K562 (cell line): ENCODE results near the gene TXLNG. TPM values are rescaled to one million over a fixed set of nuclear protein-coding genes. Genes with fewer than 3 reads are reported as not detected.

Experiments used
- ARID2 ChIP-seq: fragments of 450-650 bp; IDR thresholded peaks from 2 replicates; pipeline ENCODE4 v1.6.1; 2017; ENCODE audit warnings: antibody characterized with exemption, mild to moderate bottlenecking
- BDP1 ChIP-seq: IDR thresholded peaks from 3 replicates; pipeline ENCODE4 v1.6.1; 2011; ENCODE audit not compliant: insufficient read length, insufficient read depth
- ELF2 ChIP-seq: fragments of 250-450 bp; sonication (Bioruptor Pico); IDR thresholded peaks from 2 replicates; pipeline ENCODE4 v1.5.0; 2021; ENCODE audit warnings: mild to moderate bottlenecking
- FOXJ3 ChIP-seq: sonication (generic); formaldehyde crosslinking; IDR thresholded peaks from 2 replicates; pipeline ENCODE4 v1.4.0; 2020; ENCODE audit warnings: mild to moderate bottlenecking, missing genetic modification reagents
- GABPB1 ChIP-seq: sonication (generic); formaldehyde crosslinking; IDR thresholded peaks from 2 replicates; pipeline ENCODE4 v1.8.0; 2022; ENCODE audit warnings: mild to moderate bottlenecking, missing genetic modification reagents
- SMARCE1 ChIP-seq: fragments of 450-650 bp; IDR thresholded peaks from 2 replicates; pipeline ENCODE4 v1.7.1; 2016; ENCODE audit warnings: mild to moderate bottlenecking
- STAT5B ChIP-seq: fragments of 250-450 bp; sonication (Bioruptor Pico); IDR thresholded peaks from 2 replicates; pipeline ENCODE4 v1.8.0; 2021; ENCODE audit warnings: mild to moderate bottlenecking, inconsistent platforms
- ZNF239 ChIP-seq: fragments of 250-450 bp; sonication (Bioruptor Pico); IDR thresholded peaks from 2 replicates; pipeline ENCODE4 v1.4.0; 2020; ENCODE audit warnings: mild to moderate bottlenecking
- ZNF408 ChIP-seq: fragments of 250-450 bp; sonication (Bioruptor Pico); IDR thresholded peaks from 2 replicates; pipeline ENCODE4 v1.4.0; 2020; ENCODE audit warnings: low read depth, mild to moderate bottlenecking, moderate library complexity
- ZNF584 ChIP-seq: fragments of 200-800 bp; sonication (Bioruptor generic); IDR thresholded peaks from 2 replicates; pipeline ENCODE4 v1.6.1; 2016; ENCODE audit warnings: low read depth, mild to moderate bottlenecking, missing genetic modification characterization, missing compliant biosample characterization
- ZNF79 ChIP-seq: fragments of 250-450 bp; sonication (Bioruptor Pico); IDR thresholded peaks from 2 replicates; pipeline ENCODE4 v1.4.0; 2020; ENCODE audit warnings: low read depth, mild to moderate bottlenecking, moderate library complexity
- polyA plus RNA-seq, 8 experiments: library from polyadenylated mRNA; depleted of rRNA in 4 of 8; stranded (reverse) in 5 of 8; unstranded in 3 of 8; fragments of >200 nt; fragmentation: Nextera tagmentation in 2 of 8; fragmentation: Illumina TruSeq in 1 of 8; extraction: Ambion mirVana in 2 of 8; extraction: Trizol in 1 of 8; gene quantifications; 2 replicates each; pipeline versions ENCODE4 v1.2.1 to v1.2.3, GENCODE V29; 2011 to 2014; ENCODE audit warnings: inconsistent platforms in 1 of 8, missing spikeins in 1 of 8
- total RNA-seq, 7 experiments: library from RNA; depleted of rRNA in 6 of 7; stranded (reverse); fragments of >200 nt in 6 of 7; fragmentation: Illumina TruSeq in 2 of 7; extraction: Trizol in 2 of 7; gene quantifications; 2 replicates each; pipeline versions ENCODE4 v1.2.1 to v1.2.3, GENCODE V29; 2011 to 2021; ENCODE audit warnings: low replicate concordance in 1 of 7
- TF ChIP-seq, protein P1 (sequence below): fragments of 250-450 bp; sonication (Bioruptor Pico); IDR thresholded peaks from 2 replicates; pipeline ENCODE4 v1.4.0; 2020; ENCODE audit warnings: mild to moderate bottlenecking, moderate library complexity
- TF ChIP-seq, protein P2 (sequence below): sonication (generic); formaldehyde crosslinking; IDR thresholded peaks from 2 replicates; pipeline ENCODE4 v1.8.0; 2022; ENCODE audit warnings: mild to moderate bottlenecking, missing genetic modification reagents
- TF ChIP-seq, protein P3 (sequence below): IDR thresholded peaks from 3 replicates; pipeline ENCODE4 v1.6.1; 2011; ENCODE audit warnings: borderline replicate concordance, mild to moderate bottlenecking, moderate library complexity; ENCODE audit not compliant: insufficient read length; ENCODE audit errors: extremely low read depth
- TF ChIP-seq, protein P4 (sequence below): sonication (generic); formaldehyde crosslinking; IDR thresholded peaks from 2 replicates; pipeline ENCODE4 v1.8.0; 2022; ENCODE audit warnings: missing genetic modification reagents, mild to moderate bottlenecking, borderline replicate concordance

Gene TXLNG
- total and polyA plus RNA-seq, 9 of the 15 experiments (the other 6 are each of a cell fraction or from before 2014, with no cell fraction given): 13.1 to 47.0 (median 31.6) TPM

- TF ChIP-seq, protein P1, sequence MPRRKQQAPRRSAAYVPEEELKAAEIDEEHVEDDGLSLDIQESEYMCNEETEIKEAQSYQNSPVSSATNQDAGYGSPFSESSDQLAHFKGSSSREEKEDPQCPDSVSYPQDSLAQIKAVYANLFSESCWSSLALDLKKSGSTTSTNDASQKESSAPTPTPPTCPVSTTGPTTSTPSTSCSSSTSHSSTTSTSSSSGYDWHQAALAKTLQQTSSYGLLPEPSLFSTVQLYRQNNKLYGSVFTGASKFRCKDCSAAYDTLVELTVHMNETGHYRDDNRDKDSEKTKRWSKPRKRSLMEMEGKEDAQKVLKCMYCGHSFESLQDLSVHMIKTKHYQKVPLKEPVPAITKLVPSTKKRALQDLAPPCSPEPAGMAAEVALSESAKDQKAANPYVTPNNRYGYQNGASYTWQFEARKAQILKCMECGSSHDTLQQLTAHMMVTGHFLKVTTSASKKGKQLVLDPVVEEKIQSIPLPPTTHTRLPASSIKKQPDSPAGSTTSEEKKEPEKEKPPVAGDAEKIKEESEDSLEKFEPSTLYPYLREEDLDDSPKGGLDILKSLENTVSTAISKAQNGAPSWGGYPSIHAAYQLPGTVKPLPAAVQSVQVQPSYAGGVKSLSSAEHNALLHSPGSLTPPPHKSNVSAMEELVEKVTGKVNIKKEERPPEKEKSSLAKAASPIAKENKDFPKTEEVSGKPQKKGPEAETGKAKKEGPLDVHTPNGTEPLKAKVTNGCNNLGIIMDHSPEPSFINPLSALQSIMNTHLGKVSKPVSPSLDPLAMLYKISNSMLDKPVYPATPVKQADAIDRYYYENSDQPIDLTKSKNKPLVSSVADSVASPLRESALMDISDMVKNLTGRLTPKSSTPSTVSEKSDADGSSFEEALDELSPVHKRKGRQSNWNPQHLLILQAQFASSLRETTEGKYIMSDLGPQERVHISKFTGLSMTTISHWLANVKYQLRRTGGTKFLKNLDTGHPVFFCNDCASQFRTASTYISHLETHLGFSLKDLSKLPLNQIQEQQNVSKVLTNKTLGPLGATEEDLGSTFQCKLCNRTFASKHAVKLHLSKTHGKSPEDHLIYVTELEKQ: no peak
- TF ChIP-seq BDP1 (no peak), ZNF408 (CRISPR knock-in tag) (no peak), ZNF239 (CRISPR knock-in tag) (no peak), ELF2 (peak; percentile 45; the same call in 1 of the 2 replicates), ARID2 (no peak), GABPB1 (CRISPR knock-in tag) (peak; percentile 43; the same call in 1 of the 2 replicates), ZNF79 (no peak), ZNF584 (no peak), STAT5B (CRISPR knock-in tag) (no peak), FOXJ3 (CRISPR knock-in tag) (no peak), SMARCE1 (peak; percentile 34; the same call in 1 of the 2 replicates)
- TF ChIP-seq, protein P2, sequence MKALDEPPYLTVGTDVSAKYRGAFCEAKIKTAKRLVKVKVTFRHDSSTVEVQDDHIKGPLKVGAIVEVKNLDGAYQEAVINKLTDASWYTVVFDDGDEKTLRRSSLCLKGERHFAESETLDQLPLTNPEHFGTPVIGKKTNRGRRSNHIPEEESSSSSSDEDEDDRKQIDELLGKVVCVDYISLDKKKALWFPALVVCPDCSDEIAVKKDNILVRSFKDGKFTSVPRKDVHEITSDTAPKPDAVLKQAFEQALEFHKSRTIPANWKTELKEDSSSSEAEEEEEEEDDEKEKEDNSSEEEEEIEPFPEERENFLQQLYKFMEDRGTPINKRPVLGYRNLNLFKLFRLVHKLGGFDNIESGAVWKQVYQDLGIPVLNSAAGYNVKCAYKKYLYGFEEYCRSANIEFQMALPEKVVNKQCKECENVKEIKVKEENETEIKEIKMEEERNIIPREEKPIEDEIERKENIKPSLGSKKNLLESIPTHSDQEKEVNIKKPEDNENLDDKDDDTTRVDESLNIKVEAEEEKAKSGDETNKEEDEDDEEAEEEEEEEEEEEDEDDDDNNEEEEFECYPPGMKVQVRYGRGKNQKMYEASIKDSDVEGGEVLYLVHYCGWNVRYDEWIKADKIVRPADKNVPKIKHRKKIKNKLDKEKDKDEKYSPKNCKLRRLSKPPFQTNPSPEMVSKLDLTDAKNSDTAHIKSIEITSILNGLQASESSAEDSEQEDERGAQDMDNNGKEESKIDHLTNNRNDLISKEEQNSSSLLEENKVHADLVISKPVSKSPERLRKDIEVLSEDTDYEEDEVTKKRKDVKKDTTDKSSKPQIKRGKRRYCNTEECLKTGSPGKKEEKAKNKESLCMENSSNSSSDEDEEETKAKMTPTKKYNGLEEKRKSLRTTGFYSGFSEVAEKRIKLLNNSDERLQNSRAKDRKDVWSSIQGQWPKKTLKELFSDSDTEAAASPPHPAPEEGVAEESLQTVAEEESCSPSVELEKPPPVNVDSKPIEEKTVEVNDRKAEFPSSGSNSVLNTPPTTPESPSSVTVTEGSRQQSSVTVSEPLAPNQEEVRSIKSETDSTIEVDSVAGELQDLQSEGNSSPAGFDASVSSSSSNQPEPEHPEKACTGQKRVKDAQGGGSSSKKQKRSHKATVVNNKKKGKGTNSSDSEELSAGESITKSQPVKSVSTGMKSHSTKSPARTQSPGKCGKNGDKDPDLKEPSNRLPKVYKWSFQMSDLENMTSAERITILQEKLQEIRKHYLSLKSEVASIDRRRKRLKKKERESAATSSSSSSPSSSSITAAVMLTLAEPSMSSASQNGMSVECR (CRISPR knock-in tag): no peak
- TF ChIP-seq, protein P3, sequence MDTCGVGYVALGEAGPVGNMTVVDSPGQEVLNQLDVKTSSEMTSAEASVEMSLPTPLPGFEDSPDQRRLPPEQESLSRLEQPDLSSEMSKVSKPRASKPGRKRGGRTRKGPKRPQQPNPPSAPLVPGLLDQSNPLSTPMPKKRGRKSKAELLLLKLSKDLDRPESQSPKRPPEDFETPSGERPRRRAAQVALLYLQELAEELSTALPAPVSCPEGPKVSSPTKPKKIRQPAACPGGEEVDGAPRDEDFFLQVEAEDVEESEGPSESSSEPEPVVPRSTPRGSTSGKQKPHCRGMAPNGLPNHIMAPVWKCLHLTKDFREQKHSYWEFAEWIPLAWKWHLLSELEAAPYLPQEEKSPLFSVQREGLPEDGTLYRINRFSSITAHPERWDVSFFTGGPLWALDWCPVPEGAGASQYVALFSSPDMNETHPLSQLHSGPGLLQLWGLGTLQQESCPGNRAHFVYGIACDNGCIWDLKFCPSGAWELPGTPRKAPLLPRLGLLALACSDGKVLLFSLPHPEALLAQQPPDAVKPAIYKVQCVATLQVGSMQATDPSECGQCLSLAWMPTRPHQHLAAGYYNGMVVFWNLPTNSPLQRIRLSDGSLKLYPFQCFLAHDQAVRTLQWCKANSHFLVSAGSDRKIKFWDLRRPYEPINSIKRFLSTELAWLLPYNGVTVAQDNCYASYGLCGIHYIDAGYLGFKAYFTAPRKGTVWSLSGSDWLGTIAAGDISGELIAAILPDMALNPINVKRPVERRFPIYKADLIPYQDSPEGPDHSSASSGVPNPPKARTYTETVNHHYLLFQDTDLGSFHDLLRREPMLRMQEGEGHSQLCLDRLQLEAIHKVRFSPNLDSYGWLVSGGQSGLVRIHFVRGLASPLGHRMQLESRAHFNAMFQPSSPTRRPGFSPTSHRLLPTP: no peak
- TF ChIP-seq, protein P4, sequence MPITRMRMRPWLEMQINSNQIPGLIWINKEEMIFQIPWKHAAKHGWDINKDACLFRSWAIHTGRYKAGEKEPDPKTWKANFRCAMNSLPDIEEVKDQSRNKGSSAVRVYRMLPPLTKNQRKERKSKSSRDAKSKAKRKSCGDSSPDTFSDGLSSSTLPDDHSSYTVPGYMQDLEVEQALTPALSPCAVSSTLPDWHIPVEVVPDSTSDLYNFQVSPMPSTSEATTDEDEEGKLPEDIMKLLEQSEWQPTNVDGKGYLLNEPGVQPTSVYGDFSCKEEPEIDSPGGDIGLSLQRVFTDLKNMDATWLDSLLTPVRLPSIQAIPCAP (CRISPR knock-in tag): no peak
These were observed 14.5 kb upstream of the TXLNG start (continued) for GRCh38 chrX:16771483-16772398.
